Fibroblast of skin of right quadriceps (primary cell): Measurements from ENCODE around the gene MORN1.

Source experiments
- DNase-seq: peaks from one replicate; pipeline ENCODE4 v3.0.0-alpha.2; 2013

MORN1 gene

DNA sequence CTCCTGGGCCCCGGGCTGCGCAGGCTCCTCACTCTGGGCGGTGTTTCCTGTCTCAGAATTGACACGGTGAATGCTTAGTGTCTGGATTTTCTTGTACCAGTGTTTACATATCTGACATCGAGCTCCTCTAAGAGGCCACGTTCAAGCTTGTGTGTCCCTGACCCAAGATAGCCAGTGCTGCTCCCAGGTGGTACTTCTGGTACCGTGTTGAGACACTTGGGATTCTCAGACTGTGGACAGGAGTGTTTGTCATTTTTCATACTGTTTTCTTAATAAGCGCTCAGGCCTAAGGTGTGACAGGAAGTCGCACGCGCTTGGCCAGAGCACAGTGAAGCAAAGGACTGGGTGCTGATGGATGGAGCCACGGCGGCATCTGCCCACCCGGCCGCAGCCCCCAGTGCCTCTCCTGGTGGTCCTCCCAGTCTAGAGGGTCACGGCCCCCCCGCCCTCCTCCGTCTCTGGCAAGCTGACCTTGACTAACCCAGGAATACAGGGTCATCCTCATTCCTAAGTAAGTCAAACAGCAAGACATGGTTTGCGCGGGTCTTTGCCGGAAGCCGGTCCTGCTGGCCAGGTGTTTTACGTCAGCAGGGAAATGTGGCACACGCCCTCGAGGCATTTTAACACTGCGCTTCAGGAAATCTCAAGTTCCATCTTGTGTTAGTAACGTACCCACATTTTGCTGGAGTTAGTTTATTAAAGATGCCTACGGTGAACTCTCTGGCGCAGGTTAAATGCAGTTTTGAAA lies 13.0 kb upstream of the MORN1 start:
- no peak for DNase-seq

DNA sequence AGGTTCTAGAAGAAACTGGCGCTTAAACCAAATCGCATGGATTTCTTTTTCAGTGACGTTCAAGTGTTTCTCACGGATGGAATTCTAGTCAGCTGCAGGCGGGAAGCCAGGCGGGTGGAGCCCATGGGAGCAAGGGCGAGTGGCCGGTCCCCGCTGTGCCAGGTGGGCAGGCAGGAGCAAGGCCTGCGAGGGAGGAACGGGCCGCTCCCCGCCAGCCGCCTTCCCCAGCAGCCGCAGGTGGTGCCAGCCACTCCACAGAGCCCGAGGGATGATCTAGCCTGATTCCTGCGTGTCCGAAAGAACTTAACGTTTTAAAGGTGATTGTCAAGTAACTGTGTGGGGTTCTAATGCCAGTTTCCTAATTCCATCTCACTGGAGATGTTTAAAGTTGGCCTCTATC lies 11.9 kb upstream of the MORN1 start:
- DNase-seq, result no peak

GRCh38 chr1:2402420-2402819 lies 11.1 kb upstream of the MORN1 start:
- no peak for DNase-seq

DNA sequence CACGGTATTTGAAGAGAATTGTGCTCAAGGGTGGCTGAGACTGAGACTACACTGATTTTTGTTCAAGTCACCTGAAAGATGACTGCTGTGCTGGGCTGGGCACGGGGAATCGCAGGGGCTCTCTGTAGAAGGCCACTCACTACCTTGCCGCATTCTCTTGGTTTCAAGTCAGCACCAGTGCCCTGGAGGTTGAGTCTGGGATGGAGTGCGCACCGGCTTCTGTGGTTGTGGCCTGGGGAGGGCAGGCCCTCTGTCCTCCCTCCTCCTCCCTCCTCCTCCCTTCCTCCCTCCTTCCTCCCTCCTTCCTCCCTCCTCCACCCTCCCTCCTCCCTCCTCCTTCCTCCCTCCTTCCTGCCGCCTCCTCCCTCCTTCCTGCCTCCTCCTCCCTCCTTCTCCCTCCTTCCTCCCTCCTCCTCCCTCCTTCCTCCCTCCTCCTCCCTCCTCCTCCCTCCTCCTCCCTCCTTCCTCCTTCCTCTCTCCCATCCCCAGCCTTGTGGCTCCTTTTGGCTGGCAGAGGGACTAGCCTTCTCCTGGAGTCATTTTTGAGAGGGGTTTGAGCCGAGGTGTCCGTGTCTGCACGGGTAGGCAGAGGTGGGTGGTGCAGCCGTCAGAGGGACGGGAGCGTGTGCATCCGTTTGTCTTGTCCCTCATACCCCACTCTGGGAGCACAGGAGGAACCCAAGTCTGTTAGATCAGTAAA lies 9.7 kb upstream of the MORN1 start:
- DNase-seq, result no peak

GRCh38 chr1:2400576-2400909 lies 9.2 kb upstream of the MORN1 start:
- no peak for DNase-seq

GRCh38 chr1:2399890-2400575 lies 8.7 kb upstream of the MORN1 start:
- no peak for DNase-seq

DNA sequence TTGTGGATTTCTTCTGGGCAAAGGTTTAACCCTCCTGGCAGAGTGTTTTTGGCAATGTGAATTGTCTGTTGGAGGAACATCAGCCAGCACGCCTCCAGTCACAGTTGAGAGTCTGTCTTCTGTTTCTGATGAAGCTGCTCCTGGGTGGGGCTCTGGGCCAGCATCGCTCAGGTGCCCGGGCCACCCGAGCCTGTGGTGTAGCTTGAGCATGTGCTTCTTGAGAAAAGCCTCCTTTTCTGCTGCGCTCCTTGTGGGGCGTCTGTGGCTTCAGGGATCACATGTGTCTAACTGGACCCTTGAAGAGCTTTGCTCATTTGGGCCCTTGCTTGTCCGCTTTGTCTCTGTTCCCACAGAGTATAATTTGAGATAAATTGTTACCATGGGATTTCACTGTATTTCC lies 7.5 kb upstream of the MORN1 start:
- DNase-seq, result no peak

- DNase-seq, result no peak
These were observed 5.8 kb upstream of the MORN1 start for GRCh38 chr1:2397007-2397679.

DNA sequence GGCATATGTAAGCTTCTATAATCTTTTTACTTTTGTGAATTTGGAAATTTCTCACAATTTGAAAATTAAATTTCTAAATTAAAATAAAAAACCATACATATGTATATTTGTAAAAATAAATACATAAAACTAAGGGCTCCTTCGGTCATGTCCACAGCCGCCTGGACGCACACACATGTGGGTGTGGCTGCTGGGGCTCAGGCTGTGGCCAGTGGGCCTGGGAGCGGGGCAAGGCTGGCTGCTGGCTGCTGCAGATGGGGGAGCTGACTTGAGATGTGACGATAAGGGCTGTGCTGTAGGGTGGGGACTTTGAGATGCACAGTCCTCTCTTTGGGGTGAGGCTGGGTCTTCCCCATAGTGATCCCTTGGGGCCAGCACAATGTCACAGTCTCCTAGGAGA lies 5.1 kb upstream of the MORN1 start:
- no peak for DNase-seq

- DNase-seq, result no peak
These were observed 4.7 kb upstream of the MORN1 start for GRCh38 chr1:2396059-2396458.

GRCh38 chr1:2395245-2395644 lies 3.9 kb upstream of the MORN1 start:
- no peak for DNase-seq

- no peak for DNase-seq
These were observed 3.4 kb upstream of the MORN1 start for GRCh38 chr1:2394761-2395160.

GRCh38 chr1:2394220-2394619 lies 2.9 kb upstream of the MORN1 start:
- DNase-seq, result no peak

GRCh38 chr1:2393471-2393877 lies 2.1 kb upstream of the MORN1 start:
- no peak for DNase-seq

- DNase-seq, result no peak
These were observed 1.3 kb upstream of the MORN1 start for GRCh38 chr1:2392686-2393085.

- no peak for DNase-seq
These were observed 666 bp upstream of the MORN1 start for GRCh38 chr1:2391931-2392509.

DNA sequence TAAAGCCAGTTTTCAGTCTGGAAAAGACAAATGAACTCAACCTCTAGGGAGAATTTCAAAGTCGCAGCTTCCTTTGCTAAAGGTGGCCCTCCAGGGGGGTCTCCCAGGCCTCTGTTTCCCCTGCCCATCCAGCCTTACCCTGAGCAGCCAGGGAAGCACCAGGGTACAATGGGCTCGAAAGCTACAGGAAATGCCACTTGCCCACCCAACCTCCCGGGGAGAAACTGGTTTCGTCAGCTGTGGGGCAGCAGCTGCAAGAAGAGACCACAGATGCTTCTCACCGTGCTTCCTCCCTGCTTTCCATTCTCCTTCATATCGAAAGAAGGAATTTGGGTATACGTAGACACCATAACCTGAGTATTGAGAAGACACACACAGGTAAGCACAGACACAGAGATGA lies 1.7 kb downstream of the MORN1 start:
- DNase-seq, result no peak

DNA sequence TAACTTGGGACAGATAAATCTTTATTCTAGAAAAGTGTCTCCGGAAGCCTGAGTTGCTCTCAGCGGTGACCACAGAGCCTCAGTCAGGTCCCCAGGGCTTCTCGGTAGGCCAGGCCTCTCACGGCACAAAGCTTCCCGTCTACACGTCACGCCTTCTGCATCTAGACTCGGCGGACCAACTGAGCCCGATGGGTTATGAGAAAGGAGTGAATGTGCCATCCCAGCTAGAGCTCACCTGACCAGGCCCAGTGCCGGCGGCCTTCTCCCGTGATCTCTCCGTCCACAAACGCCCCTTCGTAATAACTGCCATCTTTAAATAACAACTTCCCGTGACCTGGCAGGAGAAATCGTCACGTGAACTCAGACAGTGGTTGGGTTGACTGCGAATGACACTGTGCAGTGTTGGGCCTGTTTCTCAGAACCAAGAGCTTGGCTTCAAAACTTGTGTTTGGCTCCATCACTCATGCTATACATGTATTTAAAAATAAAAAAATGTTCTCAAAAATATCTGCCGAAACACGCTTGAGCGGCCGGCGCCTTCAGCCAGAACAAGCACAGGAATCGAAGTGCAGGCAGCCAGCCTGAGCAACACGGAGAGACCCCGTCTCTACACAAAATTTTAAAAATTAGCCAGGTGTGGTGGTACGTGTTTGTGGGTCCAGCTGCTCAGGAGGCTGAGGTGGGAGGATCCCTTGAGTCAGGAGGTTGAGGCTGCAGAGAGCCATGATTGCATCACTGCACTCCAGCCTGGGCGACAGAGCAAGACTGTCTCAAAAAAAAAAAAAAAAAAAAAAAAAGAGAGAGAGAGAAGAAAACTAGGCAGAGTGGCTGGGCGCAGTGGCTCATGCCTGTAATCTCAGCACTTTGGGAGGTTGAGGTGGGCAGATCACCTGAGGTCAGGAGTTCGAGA lies 3.1 kb downstream of the MORN1 start:
- no peak for DNase-seq

GRCh38 chr1:2386636-2387611 lies 4.4 kb downstream of the MORN1 start:
- no peak for DNase-seq

DNA sequence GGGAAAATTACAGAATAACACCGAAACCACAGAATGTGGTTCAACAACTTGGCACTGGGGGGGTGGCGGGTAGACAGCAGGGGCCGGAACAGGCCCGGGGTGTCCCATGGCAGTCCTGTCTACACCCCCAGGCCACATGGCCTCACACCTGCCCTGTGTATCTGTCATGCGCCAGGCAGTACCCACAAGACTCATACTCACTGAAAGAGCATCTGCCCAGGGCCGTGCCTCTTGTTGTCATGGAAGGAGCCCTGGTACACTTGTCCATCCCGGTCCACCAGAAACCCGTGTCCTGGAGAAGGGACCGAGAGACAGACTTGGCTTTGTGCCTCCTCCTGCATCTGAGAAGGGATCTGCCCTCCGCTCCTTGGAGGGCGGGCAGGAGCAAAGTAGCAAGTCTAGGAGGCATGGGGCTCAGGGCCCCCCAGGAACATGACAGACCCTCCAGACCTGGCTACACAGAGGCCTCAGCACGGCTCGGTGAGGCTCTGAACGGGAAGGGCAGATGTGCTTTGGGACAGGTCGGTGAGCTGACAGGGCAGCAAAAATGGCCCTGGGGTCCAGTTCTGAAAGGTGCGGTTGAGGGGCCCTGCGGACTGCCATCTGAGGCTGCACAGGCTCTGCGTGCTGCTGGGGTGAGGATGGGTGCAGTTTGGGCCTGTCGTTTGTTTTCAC lies 5.6 kb downstream of the MORN1 start:
- no peak for DNase-seq
